ENCODE measurements around the gene BEND3.

- TF ChIP-seq SP1 (IDR thresholded peaks at IDR 0.05), result no peak
- TF ChIP-seq BHLHE40 (IDR thresholded peaks at IDR 0.05; ENCODE audit: borderline replicate concordance), result no peak
- TF ChIP-seq FOXM1 (IDR thresholded peaks at IDR 0.05; ENCODE audit: borderline replicate concordance), result no peak
- TF ChIP-seq SUZ12 (IDR thresholded peaks at IDR 0.05), result no peak
- no peak for TF ChIP-seq LEF1 (IDR thresholded peaks at IDR 0.05; ENCODE audit: borderline replicate concordance)
- no peak for TF ChIP-seq FOXA1 (IDR thresholded peaks at IDR 0.05)
- TF ChIP-seq TARDBP (IDR thresholded peaks at IDR 0.05), result no peak
- TF ChIP-seq ARNT (IDR thresholded peaks at IDR 0.05), result no peak
- no peak for TF ChIP-seq ZNF384 (IDR thresholded peaks at IDR 0.05)
- no peak for TF ChIP-seq NFRKB (IDR thresholded peaks at IDR 0.05)
- no peak for TF ChIP-seq FOXK2 (IDR thresholded peaks at IDR 0.05)
- TF ChIP-seq L3MBTL2 (conservative IDR thresholded peaks at IDR 0.05), result no peak
- no peak for TF ChIP-seq HDGF (IDR thresholded peaks at IDR 0.05; ENCODE audit: borderline replicate concordance)
These were observed 37.5 kb upstream of the BEND3 start for GRCh38 chr6:107152638-107153430.
